Posterior vena cava (tissue), 2 donors: ENCODE measurements around the gene MED15. TPM values are rescaled to one million over a fixed set of nuclear protein-coding genes. Genes with fewer than 3 reads are reported as not detected.

Source experiments
- total RNA-seq, 2 donors: library from RNA; stranded (reverse); fragmentation: NEBNext Ultra II Directional; extraction: Animal tissue kit (Norgen Biotek cat#: 25700); gene quantifications; one replicate each; pipeline ENCODE4 v1.2.1, GENCODE V29; 2021
- donor health status: DM: yes; HTN: yes; CAD: no.
- donor health status: DM: yes; HTN: yes; CAD: no.

MED15 gene
- total RNA-seq, 2 donors from 2014 or later: 75.9 to 80.5 TPM

Other genes starting within 250 kb of the MED15 start
- under 1 TPM; 0.19 to 0.76 TPM for gene RTN4R, start 239.3 kb upstream of the MED15 start, total RNA-seq
- 10 to 100 TPM; 25.7 to 27.1 TPM for gene DGCR6L, start 187.6 kb upstream of the MED15 start, total RNA-seq
- 1 to 10 TPM; 5.9 to 6.9 TPM for gene ZNF74, start 113.5 kb upstream of the MED15 start, total RNA-seq
- gene SCARF2, start 69.8 kb upstream of the MED15 start, total RNA-seq: 10 to 100 TPM; 18.6 to 26.7 TPM
- gene KLHL22, start 11.8 kb upstream of the MED15 start, total RNA-seq: 10 to 100 TPM; 16.3 to 20.0 TPM